Measurements from ENCODE around the gene DYSF. TPM values are rescaled to one million over a fixed set of nuclear protein-coding genes. Genes with fewer than 3 reads are reported as not detected.

DYSF gene
- polyA plus RNA-seq, 1 of the 3 experiments (the other 2 are of a cell fraction), result 0.10 TPM

DNA sequence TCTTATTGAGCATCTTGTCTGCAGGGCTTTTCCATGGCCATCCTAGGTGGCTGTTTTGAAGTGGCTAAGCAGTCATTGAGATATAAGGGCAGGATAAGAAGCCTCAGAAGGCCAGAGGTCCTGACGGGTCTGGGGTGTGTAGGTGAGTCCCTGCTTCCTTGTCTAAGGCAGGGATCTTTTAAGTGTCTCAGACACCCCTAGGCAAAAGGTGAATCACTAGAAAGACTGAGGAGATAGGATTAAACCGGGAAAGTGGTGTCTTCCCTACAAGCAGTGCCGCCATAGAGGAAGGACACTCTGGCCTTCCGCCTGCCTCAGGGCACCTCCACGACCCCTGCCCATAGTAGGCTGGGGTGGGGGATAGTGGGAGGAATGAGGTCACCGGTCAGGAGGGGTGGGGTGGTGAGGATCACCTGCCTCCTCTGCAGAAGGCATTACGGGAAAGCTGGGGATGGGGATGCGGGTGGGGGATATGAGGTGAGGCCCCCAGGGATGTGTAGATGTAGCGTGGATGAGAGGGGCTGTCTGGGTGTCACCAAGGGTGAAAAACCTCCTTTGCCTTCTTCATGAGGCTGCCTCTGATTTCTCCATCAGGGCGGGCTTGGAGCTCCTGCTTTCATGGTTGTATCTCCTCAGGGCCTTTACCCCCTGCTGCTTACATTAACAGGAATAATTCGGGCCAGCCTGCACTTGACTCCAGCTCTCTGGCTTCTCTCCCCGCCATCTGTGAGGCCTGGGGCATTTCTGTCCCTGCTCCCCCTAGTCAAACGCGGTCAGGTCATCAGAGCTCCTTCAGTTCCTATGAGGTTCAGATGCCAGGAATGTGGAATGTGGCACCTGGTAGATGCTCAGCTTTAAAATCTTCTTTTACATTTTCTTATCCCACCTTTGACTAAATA lies 244.0 kb downstream of the DYSF start:
- Histone ChIP-seq H3K9me2 (no peaks in the 10 kb centered on the region), H3K4me2 (no peak overlapping the region), H3F3A (replicated peaks; ENCODE audit: insufficient read depth) (no peaks in the 10 kb centered on the region), H3K36me3 (replicated peaks in 1 of 2; ENCODE audit: control insufficient read depth in 1 of 2, insufficient read depth in 2 of 2, low read length in 1 of 2) (no peaks in the 10 kb centered on the region), H3K9me3 (no peaks in the 10 kb centered on the region), H3K27ac (ENCODE audit: low read depth in 2 of 2, low read length in 1 of 2) (no peak overlapping the region), H3K4me1 (ENCODE audit: control insufficient read depth in 1 of 2, insufficient read depth in 2 of 2, low read depth in 1 of 2, low read length in 1 of 2) (peaks cover 0 to 12% of the 10 kb centered on the region in 2 experiments; a peak in 1 of 4 replicates), H4K20me1 (ENCODE audit: insufficient read depth) (no peaks in the 10 kb centered on the region), H3K4me3 (ENCODE audit: low read depth in 2 of 2, low read length in 1 of 2) (no peak overlapping the region), H3K27me3 (ENCODE audit: insufficient read depth) (no peaks in the 10 kb centered on the region), H3K9ac (no peak overlapping the region), H2AFZ (ENCODE audit: low read depth) (no peak overlapping the region), H3K79me2 (ENCODE audit: insufficient read depth) (no peaks in the 10 kb centered on the region)
- POLR2A ChIA-PET, result no interaction called here
- WGBS (ENCODE audit: low lambda C conversion rate), result 52% methylated on average over 14 of the region's 14 CpGs
- no peak for TF ChIP-seq POLR2AphosphoS5 (IDR thresholded peaks at IDR 0.05; ENCODE audit: low read depth, low read length)
- no peak for TF ChIP-seq FOSL2 (IDR thresholded peaks at IDR 0.05; ENCODE audit: borderline replicate concordance, low read depth)
- TF ChIP-seq TEAD4 (IDR thresholded peaks at IDR 0.05; ENCODE audit: borderline replicate concordance, insufficient read depth), result no peak
- TF ChIP-seq FOXJ3 (CRISPR knock-in tag; IDR thresholded peaks at IDR 0.05), result no peak
- TF ChIP-seq, protein P1, sequence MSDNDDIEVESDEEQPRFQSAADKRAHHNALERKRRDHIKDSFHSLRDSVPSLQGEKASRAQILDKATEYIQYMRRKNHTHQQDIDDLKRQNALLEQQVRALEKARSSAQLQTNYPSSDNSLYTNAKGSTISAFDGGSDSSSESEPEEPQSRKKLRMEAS (IDR thresholded peaks at IDR 0.05; ENCODE audit: low read depth), result no peak
- no peak for TF ChIP-seq SIN3A (IDR thresholded peaks at IDR 0.05; ENCODE audit: borderline replicate concordance, low read depth, low read length)
- TF ChIP-seq TCF12 (IDR thresholded peaks at IDR 0.05), result no peak
- TF ChIP-seq TAF1 (IDR thresholded peaks at IDR 0.05; ENCODE audit: borderline replicate concordance, low read depth, low read length), result no peak
- TF ChIP-seq CHD2 (IDR thresholded peaks at IDR 0.05; ENCODE audit: low read length, partially characterized antibody), result no peak
- TF ChIP-seq NRF1 (IDR thresholded peaks at IDR 0.05; ENCODE audit: low read depth, low read length), result no peak
- no peak for TF ChIP-seq EP300 (IDR thresholded peaks at IDR 0.05; ENCODE audit: borderline replicate concordance in 1 of 2, low read depth in 1 of 2, low read length in 1 of 2)
- TF ChIP-seq, protein P2, sequence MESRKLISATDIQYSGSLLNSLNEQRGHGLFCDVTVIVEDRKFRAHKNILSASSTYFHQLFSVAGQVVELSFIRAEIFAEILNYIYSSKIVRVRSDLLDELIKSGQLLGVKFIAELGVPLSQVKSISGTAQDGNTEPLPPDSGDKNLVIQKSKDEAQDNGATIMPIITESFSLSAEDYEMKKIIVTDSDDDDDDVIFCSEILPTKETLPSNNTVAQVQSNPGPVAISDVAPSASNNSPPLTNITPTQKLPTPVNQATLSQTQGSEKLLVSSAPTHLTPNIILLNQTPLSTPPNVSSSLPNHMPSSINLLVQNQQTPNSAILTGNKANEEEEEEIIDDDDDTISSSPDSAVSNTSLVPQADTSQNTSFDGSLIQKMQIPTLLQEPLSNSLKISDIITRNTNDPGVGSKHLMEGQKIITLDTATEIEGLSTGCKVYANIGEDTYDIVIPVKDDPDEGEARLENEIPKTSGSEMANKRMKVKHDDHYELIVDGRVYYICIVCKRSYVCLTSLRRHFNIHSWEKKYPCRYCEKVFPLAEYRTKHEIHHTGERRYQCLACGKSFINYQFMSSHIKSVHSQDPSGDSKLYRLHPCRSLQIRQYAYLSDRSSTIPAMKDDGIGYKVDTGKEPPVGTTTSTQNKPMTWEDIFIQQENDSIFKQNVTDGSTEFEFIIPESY (IDR thresholded peaks at IDR 0.05; ENCODE audit: borderline replicate concordance, low read depth), result no peak
- no peak for TF ChIP-seq GABPA (IDR thresholded peaks at IDR 0.05; ENCODE audit: low read depth)
- TF ChIP-seq, protein P3, sequence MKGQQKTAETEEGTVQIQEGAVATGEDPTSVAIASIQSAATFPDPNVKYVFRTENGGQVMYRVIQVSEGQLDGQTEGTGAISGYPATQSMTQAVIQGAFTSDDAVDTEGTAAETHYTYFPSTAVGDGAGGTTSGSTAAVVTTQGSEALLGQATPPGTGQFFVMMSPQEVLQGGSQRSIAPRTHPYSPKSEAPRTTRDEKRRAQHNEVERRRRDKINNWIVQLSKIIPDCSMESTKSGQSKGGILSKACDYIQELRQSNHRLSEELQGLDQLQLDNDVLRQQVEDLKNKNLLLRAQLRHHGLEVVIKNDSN (IDR thresholded peaks at IDR 0.05; ENCODE audit: borderline replicate concordance, low read depth), result no peak
- no peak for TF ChIP-seq MXI1 (IDR thresholded peaks at IDR 0.05; ENCODE audit: low read depth, low read length)
- TF ChIP-seq RCOR1 (IDR thresholded peaks at IDR 0.05; ENCODE audit: low read length), result no peak
- no peak for TF ChIP-seq MEF2A (IDR thresholded peaks at IDR 0.05; ENCODE audit: borderline replicate concordance, low read depth)
- CTCF ChIA-PET, result interaction anchor here (0.6 to 1.6 kb wide), 5 partner anchors 11 to 151 kb away, joined by 3 to 5 read pairs (median 3); no protein-coding TSS in a partner anchor
- no peak for DNase-seq
